Naive thymus-derived CD8-positive, alpha-beta T cell (primary cell): ENCODE data around the gene GRID1. TPM values are rescaled to one million over a fixed set of nuclear protein-coding genes. Genes with fewer than 3 reads are reported as not detected.

Experiments
- ATAC-seq, 2 donors: fragments of 150-1000 bp; cut with Tn5 transposase in 1 of 2; sonication (Bioruptor Pico), chemical (Tn5 transposase) in 1 of 2; 1 replicate in 1 of 2; 2 replicates in 1 of 2; pipeline ENCODE4 v1.10.0; 2021; ENCODE audit warnings: mild to moderate bottlenecking in 2 of 2, moderate library complexity in 2 of 2
- POLR2A ChIA-PET: fragments of 350-600 bp; sonication (Branson Sonifier 250); formaldehyde crosslinking; loops from one replicate; lab custom pipeline; 2021; ENCODE audit warnings: antibody characterized with exemption; lab: Charles Lee
- DNase-seq, 10 donors: peaks; one replicate each; pipeline versions ENCODE4 v3.0.0 to v3.0.0-alpha.2; 2020 to 2022
- H3K27ac Mint-ChIP-seq, 10 donors: one replicate each; pipeline ENCODE4 v1.8.0; 2020 to 2022; ENCODE audit warnings: mild to moderate bottlenecking in 10 of 10, mixed read lengths in 10 of 10, moderate library complexity in 4 of 10, inconsistent platforms in 1 of 10
- H3K27me3 Mint-ChIP-seq, 5 donors: one replicate each; pipeline ENCODE4 v1.8.0; 2021 to 2022; ENCODE audit warnings: mixed read lengths in 5 of 5
- H3K36me3 Mint-ChIP-seq, 3 donors: one replicate each; pipeline ENCODE4 v1.8.0; 2020 to 2022; ENCODE audit warnings: mixed read lengths in 3 of 3, mild to moderate bottlenecking in 2 of 3, inconsistent platforms in 1 of 3
- H3K4me1 Mint-ChIP-seq, 4 donors: one replicate each; pipeline ENCODE4 v1.8.0; 2021 to 2022; ENCODE audit warnings: mixed read lengths in 4 of 4
- H3K4me3 Mint-ChIP-seq, 10 donors: one replicate each; pipeline ENCODE4 v1.8.0; 2020 to 2022; ENCODE audit warnings: mild to moderate bottlenecking in 10 of 10, mixed read lengths in 10 of 10, moderate library complexity in 6 of 10, inconsistent platforms in 1 of 10
- H3K9me3 Mint-ChIP-seq, 9 donors: one replicate each; pipeline ENCODE4 v1.8.0; 2020 to 2022; ENCODE audit warnings: mixed read lengths in 9 of 9, mild to moderate bottlenecking in 3 of 9, inconsistent platforms in 1 of 9, moderate library complexity in 1 of 9
- polyA plus RNA-seq, 3 donors: library from polyadenylated mRNA; unstranded; fragments of 300-500 nt; fragmentation: Illumina TruSeq; gene quantifications; one replicate each; pipeline ENCODE4 v1.2.3, GENCODE V29; 2021
- total RNA-seq, 8 experiments: library from RNA in 2 of 8; stranded (reverse) in 2 of 8; gene quantifications; one replicate each; pipeline ENCODE4 v1.2.3 and lab custom pipeline; 2021 to 2026

GRID1 gene
- total and polyA plus RNA-seq, 5 experiments from 2014 or later: not detected

DNA sequence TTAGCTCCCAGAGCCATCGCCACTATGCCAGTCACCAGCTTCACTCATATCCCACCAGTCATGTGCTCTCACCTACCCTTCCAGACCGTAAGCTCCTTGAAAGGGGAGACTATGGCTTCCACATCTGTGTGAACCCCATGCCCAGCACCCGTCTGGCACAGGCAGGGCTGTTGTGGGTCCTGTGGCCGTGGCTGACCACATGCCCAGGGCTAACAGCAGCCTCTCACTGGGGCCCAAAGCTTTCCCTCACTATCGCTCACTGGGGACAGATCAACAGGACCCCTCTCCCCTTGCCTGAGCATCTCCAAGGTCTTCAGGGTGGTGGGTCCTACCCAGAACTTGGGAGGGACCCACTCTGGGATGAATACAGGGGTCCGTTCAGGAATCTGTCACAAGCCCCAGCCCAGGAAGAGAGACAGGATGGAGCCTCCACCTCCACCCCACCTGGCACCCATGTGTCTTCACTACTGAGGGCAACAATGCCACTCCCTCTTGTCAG is 303.9 kb downstream of the GRID1 start:
- Mint-ChIP-seq H3K27me3 (peaks cover 3 to 39% (median 11%) of the 10 kb centered on the region in 5 donors), H3K9me3 (no peaks in the 10 kb centered on the region), H3K27ac (no peak overlapping the region), H3K36me3 (no peaks in the 10 kb centered on the region), H3K4me1 (no peaks in the 10 kb centered on the region), H3K4me3 (no peak overlapping the region)
- ATAC-seq: no peak
- POLR2A ChIA-PET: no interaction called here
- DNase-seq: no peak

DNA sequence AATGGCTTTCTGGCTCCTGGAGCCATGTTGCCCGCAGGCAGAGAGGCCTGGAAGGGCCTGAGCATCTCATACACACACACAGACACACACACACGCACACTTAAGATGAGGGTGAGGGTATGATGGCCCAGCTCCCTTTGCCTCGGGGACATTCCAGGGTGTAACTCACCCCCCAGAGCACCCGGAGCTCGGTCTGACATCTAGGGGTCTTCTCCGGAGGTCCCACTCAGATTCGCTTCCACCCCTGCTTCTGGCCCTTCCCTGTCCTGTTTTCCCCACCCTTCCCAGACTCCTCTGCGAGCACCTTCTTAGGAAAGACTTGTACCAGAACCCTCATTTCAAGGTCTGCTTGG is 304.4 kb downstream of the GRID1 start:
- H3K4me3 Mint-ChIP-seq: no peak overlapping the region
- H3K9me3 Mint-ChIP-seq: no peaks in the 10 kb centered on the region
- H3K27ac Mint-ChIP-seq: no peak overlapping the region
- H3K27me3 Mint-ChIP-seq: peaks cover 5 to 44% (median 11%) of the 10 kb centered on the region in 5 donors
- DNase-seq (no peak), ATAC-seq (no peak)
- no peaks in the 10 kb centered on the region for H3K4me1 Mint-ChIP-seq
- H3K36me3 Mint-ChIP-seq: no peaks in the 10 kb centered on the region
- POLR2A ChIA-PET: no interaction called here

DNA sequence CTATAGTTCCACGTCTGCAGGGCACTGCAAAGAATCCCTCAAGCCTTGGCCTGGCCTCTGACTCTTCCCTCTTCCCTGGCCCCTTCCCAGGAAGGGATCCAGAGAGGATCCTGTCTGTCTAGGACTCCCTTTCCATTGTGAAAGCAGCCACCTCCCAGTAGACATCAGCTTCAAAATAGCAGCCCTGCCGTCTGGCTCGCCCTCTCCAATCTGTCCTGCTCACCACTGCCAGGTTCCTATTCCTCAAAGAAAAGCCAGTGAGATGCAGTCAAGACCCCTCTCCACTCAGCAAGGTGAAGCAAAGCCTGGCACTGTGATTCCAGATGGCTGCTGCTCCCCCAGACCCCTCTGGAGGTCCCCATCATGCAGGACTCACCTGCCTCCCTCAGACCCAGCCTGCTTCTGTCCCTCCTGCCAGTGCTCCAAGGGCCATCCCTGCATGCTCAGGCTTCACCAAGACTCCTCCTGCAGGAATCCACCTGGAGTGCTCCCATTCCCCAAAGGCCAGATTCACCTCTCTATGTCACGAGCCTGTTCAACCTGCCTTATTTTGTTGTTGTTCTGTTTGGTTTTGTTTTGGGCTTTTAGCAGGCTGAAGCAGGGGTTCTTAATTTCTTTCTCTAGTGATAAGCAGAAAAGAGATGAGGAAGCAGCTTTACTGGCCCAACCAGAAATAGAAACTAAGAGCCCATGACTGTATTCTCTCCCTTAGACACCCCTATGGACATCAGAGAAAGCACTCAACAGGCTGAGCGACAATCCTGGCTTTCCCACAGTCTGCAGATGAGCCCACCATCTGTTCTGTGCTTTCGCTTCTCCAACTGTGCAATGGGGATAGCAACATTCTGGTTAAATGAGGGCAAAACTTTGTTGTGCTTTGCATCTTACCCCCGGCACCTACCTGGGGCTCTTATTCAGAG is 305.1 kb downstream of the GRID1 start:
- POLR2A ChIA-PET: no interaction called here
- no peaks in the 10 kb centered on the region for H3K36me3 Mint-ChIP-seq
- ATAC-seq (no peak), DNase-seq (no peak)
- H3K4me3 Mint-ChIP-seq: no peak overlapping the region
- H3K27ac Mint-ChIP-seq: no peak overlapping the region
- H3K27me3 Mint-ChIP-seq: peaks cover 5 to 42% (median 11%) of the 10 kb centered on the region in 5 donors
- no peaks in the 10 kb centered on the region for H3K4me1 Mint-ChIP-seq
- H3K9me3 Mint-ChIP-seq: no peaks in the 10 kb centered on the region

DNA sequence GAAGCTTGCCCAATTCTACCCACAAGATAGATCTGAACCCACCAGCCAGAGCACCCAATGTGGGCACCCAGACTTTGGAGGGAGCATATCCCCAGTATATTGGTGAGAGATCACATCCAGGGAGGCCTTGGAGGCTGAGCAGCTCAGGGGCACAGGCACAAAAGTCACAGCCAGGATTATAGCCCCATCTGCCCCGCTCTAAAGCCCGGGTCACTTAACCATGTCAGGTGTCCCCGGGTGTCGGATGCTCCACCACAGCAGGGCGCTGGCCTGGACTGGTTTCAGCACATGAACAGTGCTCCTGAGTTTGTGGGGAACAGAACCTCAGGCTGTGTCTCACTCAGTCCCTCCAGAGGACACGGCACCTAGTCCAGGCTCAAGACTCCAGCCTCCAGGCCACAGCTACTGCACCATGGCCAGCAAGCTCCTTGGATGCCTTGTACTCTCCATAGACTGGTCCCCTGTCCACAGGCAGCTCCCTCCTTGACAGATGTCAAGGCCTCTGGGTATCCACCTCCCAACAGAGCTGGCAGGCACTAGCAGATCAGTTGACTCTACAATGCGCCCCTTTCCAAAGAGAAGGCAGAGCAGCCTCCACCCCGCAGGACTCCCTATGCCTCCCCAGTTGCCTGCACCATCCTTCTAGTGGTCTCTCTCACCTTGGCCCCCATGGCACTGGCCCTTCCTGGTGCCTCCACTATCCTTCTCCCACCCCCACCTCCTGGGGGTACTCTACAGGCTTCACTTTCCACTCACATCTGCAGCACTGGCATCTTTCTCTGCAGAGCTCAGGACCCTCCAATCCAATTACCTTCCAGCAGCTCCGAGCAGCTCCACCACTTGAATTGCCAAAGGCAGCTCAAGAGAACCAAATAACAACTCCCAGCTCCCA is 306.0 kb downstream of the GRID1 start:
- H3K4me1 Mint-ChIP-seq: no peaks in the 10 kb centered on the region
- H3K27ac Mint-ChIP-seq: no peak overlapping the region
- H3K4me3 Mint-ChIP-seq: no peak overlapping the region

DNA sequence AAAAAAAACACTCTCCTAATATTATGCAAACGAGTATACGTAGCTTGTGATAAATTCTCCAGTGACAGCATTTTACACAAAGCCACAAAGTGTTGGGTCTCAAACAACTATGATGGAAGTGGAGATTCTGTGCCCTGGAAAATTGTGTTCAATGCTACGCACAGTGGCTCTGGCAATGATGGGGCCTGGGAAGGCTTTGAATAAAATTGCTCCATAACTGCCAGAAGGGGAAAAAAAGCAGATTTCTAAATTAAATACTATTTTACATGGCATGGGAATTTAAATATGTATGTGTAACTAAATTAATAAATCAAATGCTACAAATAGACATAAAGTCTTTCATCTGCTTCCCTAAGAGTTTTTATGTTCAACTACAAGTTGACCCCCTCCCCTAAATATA is 306.7 kb downstream of the GRID1 start:
- H3K27ac Mint-ChIP-seq: no peak overlapping the region
- H3K4me3 Mint-ChIP-seq: no peak overlapping the region
- H3K4me1 Mint-ChIP-seq: no peaks in the 10 kb centered on the region
- ATAC-seq (no peak), DNase-seq (no peak)
- POLR2A ChIA-PET: no interaction called here
- peaks cover 5 to 29% (median 11%) of the 10 kb centered on the region in 5 donors for H3K27me3 Mint-ChIP-seq
- H3K9me3 Mint-ChIP-seq: no peaks in the 10 kb centered on the region
- no peaks in the 10 kb centered on the region for H3K36me3 Mint-ChIP-seq

More for the DNA sequence above, 306.0 kb downstream of the GRID1 start:
- Mint-ChIP-seq H3K27me3 (peaks cover 5 to 33% (median 11%) of the 10 kb centered on the region in 5 donors), H3K9me3 (no peaks in the 10 kb centered on the region), H3K36me3 (no peaks in the 10 kb centered on the region)
- DNase-seq (no peak), ATAC-seq (no peak)
- POLR2A ChIA-PET: no interaction called here

DNA sequence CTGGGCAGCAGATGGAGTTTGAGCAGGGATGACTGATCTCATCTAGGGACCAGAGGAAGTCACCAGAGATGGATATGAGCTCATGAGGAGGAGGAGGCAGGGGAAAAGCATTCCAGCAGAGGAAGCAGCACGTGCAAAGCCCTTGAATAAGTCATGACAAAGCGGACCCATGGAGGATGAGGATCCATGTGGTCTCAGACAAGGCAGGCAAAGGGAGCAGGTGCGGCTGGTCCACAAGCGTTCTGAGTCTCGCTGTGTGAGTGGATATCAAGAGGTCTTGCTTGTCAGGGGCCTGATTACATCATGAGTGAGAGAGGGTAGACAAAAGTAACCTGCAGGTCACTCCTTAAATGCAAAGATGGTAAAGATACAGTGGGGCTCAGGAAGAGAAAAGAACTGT is 307.6 kb downstream of the GRID1 start:
- Mint-ChIP-seq H3K27ac (no peak overlapping the region), H3K9me3 (no peaks in the 10 kb centered on the region), H3K4me1 (no peaks in the 10 kb centered on the region), H3K36me3 (no peaks in the 10 kb centered on the region), H3K4me3 (no peak overlapping the region), H3K27me3 (peaks cover 5 to 29% (median 11%) of the 10 kb centered on the region in 5 donors)
- POLR2A ChIA-PET: no interaction called here
- DNase-seq: no peak
- ATAC-seq: no peak

DNA sequence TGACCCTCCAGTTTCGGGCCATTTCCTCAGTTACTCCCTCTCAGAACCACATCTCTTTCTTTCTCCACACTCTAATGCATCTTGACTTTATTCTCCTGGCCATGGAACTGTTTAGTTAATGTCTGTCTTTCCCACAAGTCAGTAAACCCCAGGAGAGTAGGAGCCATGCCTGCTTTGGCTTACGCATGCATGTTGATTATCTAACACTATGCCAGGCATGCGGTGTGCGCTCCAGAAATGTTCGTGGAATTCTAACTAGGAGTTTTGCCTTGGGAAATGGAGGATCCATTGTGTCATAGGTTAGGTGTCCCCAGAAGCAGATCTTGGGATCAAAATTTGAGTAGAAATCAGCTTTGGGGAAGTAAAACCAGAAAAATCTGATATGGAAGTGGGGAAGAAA is 308.9 kb downstream of the GRID1 start:
- ATAC-seq (no peak), DNase-seq (no peak)
- Mint-ChIP-seq H3K36me3 (no peaks in the 10 kb centered on the region), H3K4me1 (no peaks in the 10 kb centered on the region), H3K9me3 (no peaks in the 10 kb centered on the region), H3K4me3 (no peak overlapping the region), H3K27me3 (peaks cover 7 to 28% (median 11%) of the 10 kb centered on the region in 5 donors), H3K27ac (no peak overlapping the region)
- POLR2A ChIA-PET: no interaction called here

DNA sequence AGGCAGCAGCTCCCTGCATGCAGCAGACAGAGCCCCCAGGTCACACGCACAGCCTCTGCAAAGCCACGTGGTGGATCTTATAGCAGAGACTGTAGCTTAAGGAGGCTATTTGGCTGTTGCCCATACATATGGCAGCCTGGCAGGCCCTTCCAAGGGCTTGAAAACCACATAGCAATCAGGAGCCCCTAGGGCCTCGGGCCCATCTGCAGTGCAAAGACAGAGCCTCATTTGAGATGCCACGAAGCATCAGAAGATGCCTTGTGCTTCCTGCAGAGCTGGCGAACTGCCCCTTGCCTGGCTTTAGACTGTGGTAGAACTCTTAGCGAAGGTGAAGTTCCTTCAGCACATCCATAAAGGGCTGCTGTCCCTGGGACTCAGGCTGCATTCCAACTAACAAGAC is 309.9 kb downstream of the GRID1 start:
- POLR2A ChIA-PET: no interaction called here
- no peaks in the 10 kb centered on the region for H3K36me3 Mint-ChIP-seq
- H3K27me3 Mint-ChIP-seq: peaks cover 4 to 18% (median 11%) of the 10 kb centered on the region in 5 donors
- no peaks in the 10 kb centered on the region for H3K4me1 Mint-ChIP-seq
- H3K9me3 Mint-ChIP-seq: no peaks in the 10 kb centered on the region
- H3K27ac Mint-ChIP-seq: no peak overlapping the region
- ATAC-seq: no peak
- DNase-seq: no peak
- H3K4me3 Mint-ChIP-seq: no peak overlapping the region

DNA sequence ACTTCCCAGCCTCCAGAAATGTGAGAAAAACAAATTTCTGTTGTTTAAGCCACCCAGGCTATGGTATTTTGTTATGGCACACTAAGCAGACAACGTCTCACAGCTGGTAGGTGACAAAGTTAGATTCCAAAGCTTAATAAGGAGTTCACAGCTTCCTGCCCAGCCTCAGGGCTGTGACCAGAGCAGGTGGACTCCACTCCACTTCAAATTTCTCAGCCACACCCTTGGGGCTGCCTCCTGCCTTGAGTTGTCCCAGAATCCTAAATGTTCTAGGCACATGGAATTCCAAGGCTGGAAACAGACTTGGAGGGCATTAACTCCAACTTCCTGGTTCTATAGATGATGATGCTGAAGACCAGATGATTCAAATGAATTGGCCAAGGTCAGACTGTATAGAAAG is 310.7 kb downstream of the GRID1 start:
- Mint-ChIP-seq H3K4me3 (no peak overlapping the region), H3K9me3 (no peaks in the 10 kb centered on the region), H3K36me3 (no peaks in the 10 kb centered on the region), H3K27ac (no peak overlapping the region), H3K27me3 (peaks cover 4 to 11% (median 9%) of the 10 kb centered on the region in 5 donors), H3K4me1 (no peaks in the 10 kb centered on the region)
- no peak for ATAC-seq
- POLR2A ChIA-PET: no interaction called here
- no peak for DNase-seq

DNA sequence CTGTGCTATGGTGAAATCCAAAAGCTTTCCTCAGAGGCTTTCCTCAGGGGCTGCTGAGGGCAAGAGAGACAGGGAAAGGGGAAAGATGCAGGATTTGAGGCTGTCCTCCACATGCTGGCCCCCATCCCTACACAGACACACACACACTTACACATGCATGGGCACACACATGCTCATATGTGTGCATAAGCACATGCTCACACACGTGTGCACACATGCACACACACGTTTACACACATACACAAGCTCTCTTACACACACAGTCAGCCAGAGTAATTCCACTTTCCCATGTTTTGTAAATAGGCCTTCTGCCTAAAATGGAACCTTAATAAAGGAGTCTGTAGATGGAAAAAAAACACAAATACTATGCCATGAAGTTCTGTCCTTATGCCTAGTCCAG is 312.9 kb downstream of the GRID1 start:
- POLR2A ChIA-PET: no interaction called here
- ATAC-seq: no peak
- no peak for DNase-seq
- H3K27me3 Mint-ChIP-seq: peaks cover 5 to 19% (median 10%) of the 10 kb centered on the region in 5 donors
- H3K4me3 Mint-ChIP-seq: no peak overlapping the region
- H3K9me3 Mint-ChIP-seq: peaks cover 0 to 2% (median 0%) of the 10 kb centered on the region in 9 donors
- no peak overlapping the region for H3K27ac Mint-ChIP-seq
- no peaks in the 10 kb centered on the region for H3K4me1 Mint-ChIP-seq
- no peaks in the 10 kb centered on the region for H3K36me3 Mint-ChIP-seq

DNA sequence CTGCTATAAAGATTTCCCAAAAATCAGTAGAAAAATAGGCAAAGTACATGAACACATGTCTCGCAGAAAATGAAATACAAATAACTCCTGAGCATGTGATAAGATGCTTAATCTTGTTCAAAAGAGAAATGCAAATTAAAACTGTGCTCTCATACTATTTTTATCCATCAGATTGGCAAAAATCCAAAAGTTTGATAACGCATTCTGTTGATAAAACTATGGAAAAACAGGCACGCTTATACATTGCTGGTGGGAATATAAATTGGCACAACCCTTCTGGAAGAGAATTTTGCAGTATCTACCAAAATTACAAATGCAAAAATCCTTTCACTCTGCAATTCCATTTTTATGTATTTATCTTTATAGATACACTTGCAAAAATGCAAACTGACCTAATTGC is 315.0 kb downstream of the GRID1 start:
- POLR2A ChIA-PET: no interaction called here
- Mint-ChIP-seq H3K27me3 (peaks cover 5 to 11% (median 6%) of the 10 kb centered on the region in 5 donors), H3K4me3 (no peak overlapping the region), H3K27ac (no peak overlapping the region), H3K9me3 (peaks cover 0 to 2% (median 0%) of the 10 kb centered on the region in 9 donors), H3K4me1 (peaks cover 3 to 12% (median 12%) of the 10 kb centered on the region in 4 donors), H3K36me3 (no peaks in the 10 kb centered on the region)
- ATAC-seq: no peak
- DNase-seq: no peak

DNA sequence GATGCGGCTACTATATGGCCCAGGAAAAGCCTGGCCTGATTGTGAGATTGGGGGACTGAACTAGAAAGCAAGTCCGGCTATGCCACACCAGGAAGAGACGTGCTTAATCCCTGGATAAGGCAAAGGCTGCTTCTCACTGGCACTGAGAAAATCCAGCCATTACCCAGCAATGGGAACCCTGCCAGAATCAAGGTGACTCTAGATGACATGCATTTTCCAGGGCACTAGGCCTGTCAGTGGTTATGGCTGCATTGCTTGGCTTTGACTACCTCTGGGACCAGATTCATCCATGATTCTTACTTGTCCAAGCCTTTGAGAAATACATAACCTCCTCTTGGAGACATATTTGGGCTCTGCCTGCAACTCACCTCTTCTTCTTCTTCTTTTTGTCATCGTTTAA is 317.2 kb downstream of the GRID1 start:
- DNase-seq (no peak), ATAC-seq (no peak)
- Mint-ChIP-seq H3K36me3 (no peaks in the 10 kb centered on the region), H3K27me3 (peaks cover 2 to 12% (median 5%) of the 10 kb centered on the region in 5 donors), H3K27ac (no peak overlapping the region), H3K4me3 (no peak overlapping the region), H3K4me1 (peaks cover 5 to 15% (median 12%) of the 10 kb centered on the region in 4 donors), H3K9me3 (peaks cover 0 to 2% (median 0%) of the 10 kb centered on the region in 9 donors)
- POLR2A ChIA-PET: no interaction called here

DNA sequence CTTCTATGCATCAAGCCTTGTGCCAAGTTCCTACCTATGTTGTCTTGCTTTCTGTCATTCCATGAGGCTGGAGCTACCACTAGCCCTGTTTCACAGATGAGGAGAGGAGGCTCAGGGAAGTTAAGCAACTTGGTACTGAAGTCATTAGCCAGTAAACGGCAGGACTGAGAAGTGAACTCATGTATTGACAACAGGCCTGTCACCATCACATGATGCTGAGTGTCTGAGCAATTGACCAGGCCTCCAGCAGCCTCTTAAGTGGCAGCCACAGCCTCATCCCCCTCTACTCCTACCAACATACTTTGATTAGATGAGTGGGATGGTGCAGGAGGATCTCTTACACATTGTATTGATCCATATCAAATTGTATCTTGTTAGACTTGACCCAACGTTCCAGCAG is 317.6 kb downstream of the GRID1 start:
- no peak overlapping the region for H3K27ac Mint-ChIP-seq
- H3K36me3 Mint-ChIP-seq: no peaks in the 10 kb centered on the region
- H3K9me3 Mint-ChIP-seq: peaks cover 0 to 2% (median 0%) of the 10 kb centered on the region in 9 donors
- POLR2A ChIA-PET: no interaction called here
- no peak overlapping the region for H3K4me3 Mint-ChIP-seq
- DNase-seq (no peak), ATAC-seq (no peak)
- H3K4me1 Mint-ChIP-seq: peaks cover 5 to 15% (median 12%) of the 10 kb centered on the region in 4 donors
- peaks cover 2 to 12% (median 5%) of the 10 kb centered on the region in 5 donors for H3K27me3 Mint-ChIP-seq
